ENCODE results near the gene CFAP251.
A peak's percentile ranks its signal among the peaks of the same experiment; 100 is the strongest.
"Not testable (repeated sequence)": the region's sequence is repeated elsewhere in the genome, so short reads cannot be mapped to it uniquely, and the experiment has no call there.

CFAP251 gene

GRCh38 chr12:121875582-121875981, 42.8 kb upstream of the CFAP251 start:
- Histone ChIP-seq H3K27me3 (ENCODE audit: insufficient read depth, insufficient read length) (no peaks in the 10 kb centered on the region), H3K36me3 (ENCODE audit: insufficient read depth, insufficient read length, low read length) (no peaks in the 10 kb centered on the region), H3K4me1 (ENCODE audit: insufficient read depth, insufficient read length) (peaks cover 4% of the 10 kb centered on the region), H3K9ac (ENCODE audit: insufficient read length, low read depth) (no peak overlapping the region), H3K4me3 (ENCODE audit: insufficient read length, low read depth) (no peak overlapping the region), H3K9me3 (ENCODE audit: insufficient read depth, low read length) (no peaks in the 10 kb centered on the region)
- TF ChIP-seq SUZ12 (IDR thresholded peaks at IDR 0.05; ENCODE audit: extremely low read depth, insufficient read depth, insufficient read length) (no peak), ZNF274 (IDR thresholded peaks at IDR 0.05; ENCODE audit: low read depth, low read length) (no peak), YY1 (IDR thresholded peaks at IDR 0.05; ENCODE audit: insufficient read depth, insufficient read length) (no peak)
- DNase-seq (ENCODE audit: low read depth, low spot score): no peak

- not testable (repeated sequence) for H3K4me1 ChIP-seq (ENCODE audit: insufficient read depth, insufficient read length); H3K9me3 ChIP-seq (ENCODE audit: insufficient read depth, low read length); DNase-seq (ENCODE audit: low read depth, low spot score); H3K4me3 ChIP-seq (ENCODE audit: insufficient read length, low read depth); H3K36me3 ChIP-seq (ENCODE audit: insufficient read depth, insufficient read length, low read length); H3K27me3 ChIP-seq (ENCODE audit: insufficient read depth, insufficient read length); H3K9ac ChIP-seq (ENCODE audit: insufficient read length, low read depth)
These were observed 42.3 kb upstream of the CFAP251 start for GRCh38 chr12:121876080-121876447.

GRCh38 chr12:121883315-121883660, 35.1 kb upstream of the CFAP251 start:
- H3K4me1 ChIP-seq (ENCODE audit: insufficient read depth, insufficient read length): no peaks in the 10 kb centered on the region
- no peaks in the 10 kb centered on the region for H3K27me3 ChIP-seq (ENCODE audit: insufficient read depth, insufficient read length)
- TF ChIP-seq YY1 (IDR thresholded peaks at IDR 0.05; ENCODE audit: insufficient read depth, insufficient read length) (no peak), ZNF274 (IDR thresholded peaks at IDR 0.05; ENCODE audit: low read depth, low read length) (no peak)
- H3K9me3 ChIP-seq (ENCODE audit: insufficient read depth, low read length): no peaks in the 10 kb centered on the region
- DNase-seq (ENCODE audit: low read depth, low spot score): no peak
- no peak overlapping the region for H3K4me3 ChIP-seq (ENCODE audit: insufficient read length, low read depth)
- no peak overlapping the region for H3K9ac ChIP-seq (ENCODE audit: insufficient read length, low read depth)
- H3K36me3 ChIP-seq (ENCODE audit: insufficient read depth, insufficient read length, low read length): no peaks in the 10 kb centered on the region

GRCh38 chr12:121885129-121885528, 33.3 kb upstream of the CFAP251 start:
- not testable (repeated sequence) for H3K9me3 ChIP-seq (ENCODE audit: insufficient read depth, low read length); H3K27me3 ChIP-seq (ENCODE audit: insufficient read depth, insufficient read length); DNase-seq (ENCODE audit: low read depth, low spot score); H3K9ac ChIP-seq (ENCODE audit: insufficient read length, low read depth); H3K36me3 ChIP-seq (ENCODE audit: insufficient read depth, insufficient read length, low read length); H3K4me1 ChIP-seq (ENCODE audit: insufficient read depth, insufficient read length); H3K4me3 ChIP-seq (ENCODE audit: insufficient read length, low read depth)

GRCh38 chr12:121888083-121888477, 30.3 kb upstream of the CFAP251 start:
- H3K36me3 ChIP-seq (ENCODE audit: insufficient read depth, insufficient read length, low read length): peaks cover 24% of the 10 kb centered on the region
- peak overlapping the region; percentile 72 for H3K9ac ChIP-seq (ENCODE audit: insufficient read length, low read depth)
- no peaks in the 10 kb centered on the region for H3K4me1 ChIP-seq (ENCODE audit: insufficient read depth, insufficient read length)
- DNase-seq (ENCODE audit: low read depth, low spot score): no peak
- H3K4me3 ChIP-seq (ENCODE audit: insufficient read length, low read depth): peak overlapping the region; percentile 79
- no peaks in the 10 kb centered on the region for H3K27me3 ChIP-seq (ENCODE audit: insufficient read depth, insufficient read length)
- H3K9me3 ChIP-seq (ENCODE audit: insufficient read depth, low read length): no peaks in the 10 kb centered on the region
- TF ChIP-seq YY1 (IDR thresholded peaks at IDR 0.05; ENCODE audit: insufficient read depth, insufficient read length) (no peak), SUZ12 (IDR thresholded peaks at IDR 0.05; ENCODE audit: extremely low read depth, insufficient read depth, insufficient read length) (no peak)

- TF ChIP-seq YY1 (IDR thresholded peaks at IDR 0.05; ENCODE audit: insufficient read depth, insufficient read length): peak; percentile 28
- no peak for TF ChIP-seq ZNF274 (IDR thresholded peaks at IDR 0.05; ENCODE audit: low read depth, low read length)
- H3K4me3 ChIP-seq (ENCODE audit: insufficient read length, low read depth): peak within 1 kb of the TSS; percentile 79
These were observed 29.7 kb upstream of the CFAP251 start, which contains the start of gene PSMD9 for GRCh38 chr12:121888478-121889273. Gene PSMD9 (plus strand): TSS chr12:121888790. CDS start chr12:121888857, 67 bp downstream.

GRCh38 chr12:121889274-121889624, 29.1 kb upstream of the CFAP251 start:
- peak overlapping the region; percentile 96 for H3K9ac ChIP-seq (ENCODE audit: insufficient read length, low read depth)
- TF ChIP-seq SUZ12 (IDR thresholded peaks at IDR 0.05; ENCODE audit: extremely low read depth, insufficient read depth, insufficient read length): no peak
- TF ChIP-seq ZNF274 (IDR thresholded peaks at IDR 0.05; ENCODE audit: low read depth, low read length): no peak
- no peak for TF ChIP-seq YY1 (IDR thresholded peaks at IDR 0.05; ENCODE audit: insufficient read depth, insufficient read length)
- H3K4me1 ChIP-seq (ENCODE audit: insufficient read depth, insufficient read length): no peaks in the 10 kb centered on the region
- no peak for DNase-seq (ENCODE audit: low read depth, low spot score)
- H3K9me3 ChIP-seq (ENCODE audit: insufficient read depth, low read length): no peaks in the 10 kb centered on the region
- peaks cover 27% of the 10 kb centered on the region for H3K36me3 ChIP-seq (ENCODE audit: insufficient read depth, insufficient read length, low read length)
- H3K4me3 ChIP-seq (ENCODE audit: insufficient read length, low read depth): peak overlapping the region; percentile 79
- no peaks in the 10 kb centered on the region for H3K27me3 ChIP-seq (ENCODE audit: insufficient read depth, insufficient read length)

More at GRCh38 chr12:121888478-121889273, 29.7 kb upstream of the CFAP251 start, which contains the start of gene PSMD9:
- no peaks in the 10 kb centered on the region for H3K27me3 ChIP-seq (ENCODE audit: insufficient read depth, insufficient read length)
- no peaks in the 10 kb centered on the region for H3K9me3 ChIP-seq (ENCODE audit: insufficient read depth, low read length)
- peaks cover 26% of the 10 kb centered on the region for H3K36me3 ChIP-seq (ENCODE audit: insufficient read depth, insufficient read length, low read length)
- H3K4me1 ChIP-seq (ENCODE audit: insufficient read depth, insufficient read length): no peaks in the 10 kb centered on the region
- H3K9ac ChIP-seq (ENCODE audit: insufficient read length, low read depth): peak within 1 kb of the TSS; percentile 96
- peak; percentile 96 for DNase-seq (ENCODE audit: low read depth, low spot score)

GRCh38 chr12:121889661-121890060, 28.7 kb upstream of the CFAP251 start:
- H3K36me3 ChIP-seq (ENCODE audit: insufficient read depth, insufficient read length, low read length): peaks cover 31% of the 10 kb centered on the region
- H3K9me3 ChIP-seq (ENCODE audit: insufficient read depth, low read length); DNase-seq (ENCODE audit: low read depth, low spot score); H3K27me3 ChIP-seq (ENCODE audit: insufficient read depth, insufficient read length); H3K4me1 ChIP-seq (ENCODE audit: insufficient read depth, insufficient read length): not testable (repeated sequence)
- peak overlapping the region; percentile 79 for H3K4me3 ChIP-seq (ENCODE audit: insufficient read length, low read depth)
- H3K9ac ChIP-seq (ENCODE audit: insufficient read length, low read depth): peak overlapping the region; percentile 96
